ENCODE data around the gene PPP1R27.

Gene PPP1R27

DNA sequence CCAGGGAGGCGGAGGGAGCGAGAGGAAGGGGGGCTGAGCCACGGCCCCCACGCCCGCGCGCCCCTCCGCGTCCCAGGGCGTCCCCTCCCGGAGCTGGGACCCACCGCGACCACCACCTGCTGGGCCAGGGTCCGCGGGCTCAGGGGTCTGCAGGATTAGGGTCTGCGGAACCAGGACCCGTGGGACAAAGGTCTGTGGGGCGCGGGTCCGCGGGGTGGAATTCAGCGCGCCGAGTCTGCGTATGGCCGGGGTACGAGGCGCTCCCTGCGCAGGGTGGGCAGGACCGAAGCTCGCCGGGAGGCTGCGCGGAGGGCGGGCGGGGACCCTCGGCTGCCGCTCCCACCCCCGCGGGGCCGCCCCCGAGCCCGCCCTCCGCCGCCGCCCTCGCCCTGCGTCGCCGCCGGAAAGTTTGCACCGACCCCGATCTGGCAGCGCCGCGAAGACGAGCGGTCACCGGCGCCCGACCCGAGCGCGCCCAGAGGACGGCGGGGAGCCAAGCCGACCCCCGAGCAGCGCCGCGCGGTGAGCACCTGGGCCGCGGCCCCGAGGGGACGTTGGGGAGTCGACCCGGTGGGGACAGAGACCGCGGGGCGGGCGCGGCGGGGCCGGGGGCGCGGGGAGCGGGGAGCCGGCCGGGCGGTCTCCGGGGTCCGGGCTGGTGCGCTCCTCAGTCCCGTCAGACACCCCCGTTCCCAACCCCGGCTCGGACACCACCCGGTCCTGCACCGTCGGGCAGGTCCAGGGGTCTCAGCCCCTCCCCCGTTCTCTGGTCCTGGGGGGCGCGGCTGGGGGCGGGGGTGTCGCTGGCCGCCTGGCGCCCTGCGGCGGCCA, 30.9 kb downstream of the PPP1R27 start, which contains the start of gene GCGR:
GCGR (plus strand) TSS at position 423 of the 831 bp plus-strand sequence. CDS start 4,869 bp downstream, outside the sequence.
- DNase-seq = no peak

DNA sequence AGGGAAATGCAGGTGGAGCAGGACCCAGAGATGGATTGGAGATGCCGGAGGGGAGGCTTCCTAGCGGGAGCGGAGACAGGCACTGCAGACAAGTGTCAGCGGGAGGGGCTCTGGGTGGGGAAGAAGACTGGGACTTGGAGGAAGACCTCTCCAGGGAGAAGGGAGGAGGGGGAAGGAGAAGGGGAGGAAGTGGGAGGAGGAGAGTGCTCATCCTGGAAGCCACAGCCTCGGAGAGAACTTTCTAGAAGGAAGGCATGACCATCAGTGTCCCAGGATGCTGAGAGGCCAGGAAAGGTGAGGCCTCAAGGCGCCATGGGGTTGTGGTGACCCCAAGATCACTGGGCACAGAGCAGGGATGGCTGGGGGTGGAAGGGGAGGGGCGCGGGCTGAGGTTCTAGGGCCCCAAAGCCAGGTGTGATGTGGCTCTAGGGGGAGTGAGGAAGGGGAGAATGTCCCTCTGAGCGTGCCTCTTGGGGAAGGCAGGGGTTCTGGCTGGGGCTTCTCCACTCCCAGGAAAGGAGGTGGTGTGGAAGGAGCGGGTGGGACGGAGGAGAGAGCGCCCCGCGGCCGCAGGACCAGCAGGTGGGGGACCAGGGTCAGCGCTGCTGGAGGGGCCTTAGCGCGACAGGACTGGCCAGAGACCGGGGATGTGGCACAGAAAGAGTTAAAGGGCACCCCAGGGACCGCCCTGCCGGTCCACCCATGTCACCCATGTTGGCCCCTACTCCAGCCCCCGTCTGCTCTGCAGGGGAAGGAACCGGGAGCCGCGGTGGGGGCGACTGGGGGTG, 31.8 kb downstream of the PPP1R27 start:
- DNase-seq = no peak

- DNase-seq = no peak
These were observed 32.6 kb downstream of the PPP1R27 start for GRCh38 chr17:81802048-81802758.

DNA sequence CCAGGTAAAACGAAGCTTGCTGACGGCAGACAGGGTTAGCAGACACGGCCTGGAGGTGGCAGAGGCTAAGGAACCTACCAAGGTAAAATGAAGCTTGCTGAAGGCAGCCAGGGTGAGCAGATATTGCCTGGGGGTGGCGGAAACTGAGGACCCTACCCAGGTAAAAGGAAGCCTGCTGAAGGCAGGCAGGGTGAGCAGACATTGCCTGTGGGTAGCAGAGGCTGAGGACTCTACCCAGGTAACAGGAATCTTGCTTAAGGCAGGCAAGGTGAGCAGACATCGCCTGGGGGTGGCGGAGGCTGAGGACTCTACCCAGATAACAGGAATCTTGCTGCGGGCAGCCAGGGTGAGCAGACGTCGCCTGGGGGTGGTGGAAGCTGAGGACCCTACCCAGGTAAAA, 33.5 kb downstream of the PPP1R27 start:
- no peak for DNase-seq

DNA sequence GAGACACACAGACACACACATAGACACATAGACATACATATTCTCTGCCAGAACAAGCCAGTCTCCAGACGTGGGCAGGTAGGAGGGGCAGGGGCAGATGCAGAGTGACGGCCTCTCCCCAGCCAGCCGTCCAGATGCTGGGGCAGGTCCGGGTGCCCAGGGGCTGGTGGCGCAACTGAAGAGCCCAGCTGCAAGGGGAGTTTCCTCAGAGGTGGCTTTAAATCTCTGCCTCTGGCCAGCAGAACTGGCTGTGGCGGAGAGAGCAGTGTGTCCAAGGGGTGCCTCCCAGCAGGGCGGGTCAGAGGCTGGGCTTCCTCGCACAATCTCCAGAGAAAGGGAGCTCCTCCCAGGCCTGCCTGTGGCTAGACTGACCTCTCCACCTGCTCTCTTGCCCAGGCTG, 40.3 kb downstream of the PPP1R27 start:
- DNase-seq = no peak

- DNase-seq = no peak
These were observed 40.8 kb downstream of the PPP1R27 start for GRCh38 chr17:81794074-81794476.

DNA sequence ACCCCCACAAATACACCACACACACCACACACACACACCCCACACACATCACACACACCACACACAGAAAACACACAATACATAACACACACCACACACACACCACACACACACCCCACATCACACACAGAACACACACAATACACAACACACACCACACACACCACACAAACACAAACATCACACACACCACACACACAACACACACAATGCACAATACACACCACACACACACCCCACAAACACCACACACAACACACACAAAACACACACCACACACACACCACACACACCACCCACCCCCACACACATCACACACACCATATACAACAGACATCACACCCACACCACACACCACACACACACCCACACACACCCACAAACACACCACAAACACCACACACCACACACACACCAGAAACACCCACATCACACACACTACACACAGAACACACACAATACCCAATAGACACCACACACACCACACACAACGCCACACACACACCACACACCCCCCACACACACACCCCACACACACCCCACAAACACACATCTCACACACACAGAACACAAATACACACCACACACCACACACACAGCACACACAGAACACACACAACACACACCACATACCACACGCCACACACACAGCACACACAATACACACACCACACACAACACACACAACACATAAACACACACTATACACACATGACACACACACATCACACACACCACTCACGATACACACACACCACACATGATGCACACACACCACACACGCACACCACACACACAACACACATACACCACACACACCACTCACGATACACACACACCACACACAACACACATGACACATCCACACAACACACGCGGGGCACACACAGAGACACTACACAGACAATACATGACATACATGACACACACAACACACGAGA, 41.9 kb downstream of the PPP1R27 start:
- DNase-seq = no peak

Data from activated T-cell treated with anti-CD3 and anti-CD28 coated beads, Interleukin-2, amount 50 U/mL, for 48 hours (primary cell).